HG03571 (cell line): ENCODE results near the gene KLHL12.

ENCODE experiments used
- ATAC-seq: cut with Tn5 transposase; IDR thresholded peaks from one replicate; pipeline ENCODE4 v1.9.1; 2021; ENCODE audit not compliant: unreplicated experiment

The KLHL12 gene

GRCh38 chr1:202926581-202927491 lies at the start of gene KLHL12:
KLHL12 (minus strand) TSS chr1:202927234; CDS start chr1:202925162, 2,072 bp downstream.
- ATAC-seq = peak; percentile 88

- no peak for ATAC-seq
Observed at GRCh38 chr1:202976633-202977032, 49.6 kb upstream of the KLHL12 start.

DNA sequence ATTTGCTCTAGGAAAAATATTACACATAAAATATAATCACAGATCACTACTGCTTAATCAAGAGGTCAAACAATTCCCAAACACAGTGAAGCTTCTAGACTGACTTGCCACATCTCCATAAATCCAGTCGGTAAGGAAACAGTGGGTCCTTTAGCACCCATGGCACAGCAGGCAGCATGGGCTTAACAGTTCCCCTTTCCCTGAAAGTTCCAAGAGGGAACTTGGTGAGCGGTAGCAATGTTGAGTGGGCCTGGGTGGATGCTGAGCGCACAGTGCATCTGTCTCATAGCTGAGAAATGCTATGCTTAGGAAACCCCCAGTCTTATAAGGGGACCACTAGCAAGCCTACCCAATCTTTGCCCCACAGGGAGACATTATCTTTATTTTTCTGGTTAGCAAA lies 47.8 kb upstream of the KLHL12 start:
- ATAC-seq = no peak

DNA sequence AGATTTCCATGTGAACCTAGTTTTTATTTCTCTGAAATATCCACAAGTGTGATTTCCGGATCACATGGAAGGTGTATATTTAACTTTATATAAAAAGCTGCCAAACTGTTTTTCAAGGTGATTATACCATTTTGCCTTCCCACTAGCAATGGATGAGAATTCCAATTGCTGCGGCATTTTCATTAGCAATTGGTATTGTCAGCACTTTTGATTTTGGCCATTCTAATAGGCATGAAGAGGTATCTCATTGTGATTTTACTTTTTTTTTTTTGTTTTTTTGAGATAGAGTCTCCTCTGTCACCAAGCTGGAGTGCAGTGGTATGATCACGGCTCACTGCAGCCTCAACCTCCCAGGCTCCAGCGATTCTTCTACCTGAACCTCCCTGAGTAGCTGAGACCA lies 45.0 kb upstream of the KLHL12 start:
- ATAC-seq = no peak

- peak; percentile 60 for ATAC-seq
Observed at GRCh38 chr1:202968895-202969295, 41.9 kb upstream of the KLHL12 start.

GRCh38 chr1:202968351-202968750 lies 41.3 kb upstream of the KLHL12 start:
- no peak for ATAC-seq

GRCh38 chr1:202967684-202968281 lies 40.7 kb upstream of the KLHL12 start:
- no peak for ATAC-seq

- no peak for ATAC-seq
Observed at GRCh38 chr1:202966006-202966898, 39.2 kb upstream of the KLHL12 start.

- no peak for ATAC-seq
Observed at GRCh38 chr1:202965422-202965821, 38.4 kb upstream of the KLHL12 start.

- ATAC-seq = no peak
Observed at GRCh38 chr1:202964791-202965410, 37.9 kb upstream of the KLHL12 start.

DNA sequence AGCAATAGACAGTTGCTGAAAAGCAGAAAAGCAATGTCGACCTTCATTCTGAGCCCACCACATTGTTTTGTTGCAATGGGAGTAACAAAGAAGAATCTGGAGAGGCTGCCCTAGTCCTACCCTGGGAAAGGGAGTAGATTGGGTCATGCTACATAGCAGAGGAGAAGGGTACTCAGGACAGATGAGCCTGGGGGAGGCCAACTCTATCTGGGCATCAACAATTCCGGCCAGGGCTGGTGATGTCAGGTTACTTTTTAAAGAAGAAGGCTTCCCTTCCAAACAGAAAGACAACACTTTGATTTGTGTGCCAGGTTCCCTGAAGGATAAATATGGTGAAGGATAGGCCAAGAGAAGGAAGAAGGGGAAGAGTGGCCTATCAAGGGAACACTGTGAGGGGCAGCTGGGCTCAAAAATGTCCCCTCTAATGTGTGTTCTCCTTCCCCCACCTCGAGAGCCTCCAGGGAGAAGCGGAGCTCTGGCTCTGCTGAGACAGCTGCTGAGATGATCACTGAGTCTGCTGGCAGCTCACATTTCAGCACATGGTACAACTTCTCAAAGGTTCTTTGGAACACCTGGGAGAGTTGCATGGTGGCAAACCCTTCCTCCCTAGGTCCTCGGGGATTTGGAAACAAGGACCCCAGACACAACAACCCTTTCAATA lies 34.3 kb upstream of the KLHL12 start:
- ATAC-seq = no peak

DNA sequence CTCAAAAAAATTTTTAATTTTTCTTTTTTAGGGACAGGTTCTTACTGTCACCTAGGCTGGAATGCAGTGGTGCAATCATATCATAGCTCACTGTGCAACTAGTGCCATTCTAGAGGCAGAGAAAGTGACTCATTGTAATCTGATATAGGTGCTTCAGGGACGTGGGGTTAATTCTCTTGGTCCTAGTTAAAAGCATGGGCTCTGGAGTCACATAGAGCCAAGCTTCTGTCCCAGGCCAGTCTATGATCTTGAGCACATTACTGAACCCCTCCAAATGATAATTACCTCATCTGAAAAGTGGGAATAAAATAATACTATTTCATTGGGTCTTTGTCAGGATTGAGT lies 32.2 kb upstream of the KLHL12 start:
- no peak for ATAC-seq

DNA sequence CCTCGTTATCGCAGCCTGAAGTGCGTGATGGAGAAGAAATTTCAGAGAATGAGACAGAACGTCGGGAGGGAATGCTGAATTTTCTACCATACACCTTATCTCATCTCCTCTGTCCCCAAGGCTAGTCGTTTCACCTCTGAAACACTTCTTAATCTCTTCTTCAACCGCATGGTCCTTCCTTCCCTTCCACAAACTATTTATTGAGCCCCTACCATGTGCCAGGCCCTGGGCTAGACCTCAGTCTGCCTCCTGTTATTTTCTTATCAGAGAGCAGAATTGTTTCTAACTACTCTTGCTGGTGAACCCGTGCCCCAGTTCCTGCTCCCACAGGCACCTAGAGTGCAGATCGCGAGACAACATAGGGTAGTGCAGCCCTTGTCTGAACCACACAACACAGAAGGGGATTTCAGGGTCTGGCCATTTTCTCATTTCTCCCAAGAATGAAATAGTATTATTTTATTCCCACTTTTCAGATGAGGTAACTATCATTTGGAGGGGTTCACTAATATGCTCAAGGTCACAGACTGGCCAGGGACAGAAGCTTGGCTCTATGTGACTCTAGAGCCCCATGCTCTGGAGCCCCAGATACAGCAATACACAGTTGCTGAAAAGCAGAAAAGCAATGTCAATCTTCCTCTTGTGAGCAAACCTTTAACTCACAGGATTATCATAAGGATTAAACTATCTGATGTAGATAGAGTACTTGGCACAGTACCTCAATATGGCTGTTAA lies 31.7 kb upstream of the KLHL12 start:
- no peak for ATAC-seq

DNA sequence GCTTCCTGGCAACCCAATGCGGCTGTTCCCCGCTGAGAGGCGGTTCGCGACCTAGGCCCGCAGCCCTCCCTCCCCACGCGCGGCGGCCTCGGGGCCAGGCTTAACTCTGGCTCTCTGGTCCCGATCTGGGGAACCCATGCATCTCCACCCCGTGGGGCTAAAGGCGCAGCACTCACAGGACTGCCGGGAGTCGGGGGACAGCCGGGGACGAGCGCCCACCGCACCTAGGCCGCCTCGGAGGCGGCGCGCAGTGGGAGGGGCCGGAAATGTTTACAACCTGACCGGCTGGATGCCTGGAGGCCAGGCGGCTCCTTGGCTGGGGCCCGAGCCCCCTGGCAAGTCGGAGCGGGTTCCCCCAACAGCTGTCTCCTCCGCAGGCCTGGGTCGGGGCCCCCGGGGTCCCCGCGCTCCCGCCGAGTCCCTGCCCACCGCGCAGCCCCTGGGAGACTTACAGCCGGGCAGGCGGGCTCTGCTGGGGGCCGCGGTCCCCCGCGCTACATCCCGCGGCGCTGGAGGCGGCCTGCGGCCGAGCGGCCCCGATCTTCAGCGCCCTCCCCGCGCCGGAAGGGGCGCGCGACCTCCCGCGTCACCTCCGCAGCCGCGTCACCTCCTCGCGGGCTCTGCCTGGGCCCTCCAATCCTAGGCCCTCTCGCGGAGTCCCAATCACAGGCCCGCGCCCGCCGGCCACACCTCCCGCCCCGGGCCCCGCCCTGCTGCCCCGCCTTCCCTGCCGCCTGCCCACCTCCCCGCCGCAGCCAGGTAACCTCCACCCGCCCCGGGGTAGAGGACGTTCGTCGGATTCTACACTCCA lies 30.9 kb upstream of the KLHL12 start, which contains the start of gene ADIPOR1:
Gene ADIPOR1 (minus strand): TSS at position 580 of the 811 bp plus-strand sequence. CDS start 7,242 bp downstream, outside the sequence.
- ATAC-seq = peak; percentile 95

GRCh38 chr1:202956969-202957368 lies 29.9 kb upstream of the KLHL12 start:
- no peak for ATAC-seq

GRCh38 chr1:202954057-202954745 lies 27.2 kb upstream of the KLHL12 start:
- ATAC-seq = no peak

DNA sequence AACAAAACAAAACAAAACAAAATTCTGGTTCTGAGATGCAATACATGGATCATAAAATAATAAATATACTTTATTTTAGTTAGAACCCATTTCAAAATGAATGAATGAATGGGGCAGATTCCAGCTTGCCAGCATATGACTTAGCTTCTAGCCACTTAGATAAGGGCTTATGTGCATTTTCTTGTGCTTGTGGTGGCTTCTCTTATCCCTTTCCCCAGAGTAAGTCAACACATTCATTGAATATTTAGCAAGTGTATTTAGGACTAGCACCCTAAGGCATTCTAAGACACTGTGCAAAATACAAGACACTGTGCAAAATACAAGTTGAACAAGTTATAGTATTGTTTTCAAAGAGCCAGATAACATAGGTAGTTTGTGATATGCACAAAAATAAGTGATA lies 26.4 kb upstream of the KLHL12 start:
- ATAC-seq = no peak

DNA sequence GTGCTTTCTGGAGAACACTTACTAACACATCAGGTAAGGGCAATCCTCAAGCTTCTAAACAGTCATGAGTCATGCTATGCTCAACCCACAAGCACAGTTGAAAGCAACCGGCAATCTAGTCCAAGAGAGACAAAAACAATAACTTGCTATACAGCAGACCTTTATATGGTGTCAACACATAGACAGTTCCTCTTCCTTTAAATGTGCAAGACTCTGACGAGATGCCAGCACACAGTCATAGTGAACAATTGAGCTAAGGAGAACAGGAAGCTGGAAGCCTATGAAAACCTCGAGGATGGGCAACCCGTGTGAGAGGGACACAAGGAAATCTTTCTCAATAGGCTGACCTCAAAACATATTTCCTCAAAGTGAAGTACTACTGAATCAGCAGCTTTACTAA lies 25.8 kb upstream of the KLHL12 start:
- no peak for ATAC-seq
